HS-27A (cell line): ENCODE measurements around the gene PLGRKT.
"Not testable (repeated sequence)": the region's sequence is repeated elsewhere in the genome, so short reads cannot be mapped to it uniquely, and the experiment has no call there.

Experiments
- DNase-seq: peaks from one replicate; pipeline ENCODE4 v3.0.0-alpha.2; 2012; ENCODE audit warnings: low read depth, missing footprints

The PLGRKT gene, protein sequence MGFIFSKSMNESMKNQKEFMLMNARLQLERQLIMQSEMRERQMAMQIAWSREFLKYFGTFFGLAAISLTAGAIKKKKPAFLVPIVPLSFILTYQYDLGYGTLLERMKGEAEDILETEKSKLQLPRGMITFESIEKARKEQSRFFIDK

DNA sequence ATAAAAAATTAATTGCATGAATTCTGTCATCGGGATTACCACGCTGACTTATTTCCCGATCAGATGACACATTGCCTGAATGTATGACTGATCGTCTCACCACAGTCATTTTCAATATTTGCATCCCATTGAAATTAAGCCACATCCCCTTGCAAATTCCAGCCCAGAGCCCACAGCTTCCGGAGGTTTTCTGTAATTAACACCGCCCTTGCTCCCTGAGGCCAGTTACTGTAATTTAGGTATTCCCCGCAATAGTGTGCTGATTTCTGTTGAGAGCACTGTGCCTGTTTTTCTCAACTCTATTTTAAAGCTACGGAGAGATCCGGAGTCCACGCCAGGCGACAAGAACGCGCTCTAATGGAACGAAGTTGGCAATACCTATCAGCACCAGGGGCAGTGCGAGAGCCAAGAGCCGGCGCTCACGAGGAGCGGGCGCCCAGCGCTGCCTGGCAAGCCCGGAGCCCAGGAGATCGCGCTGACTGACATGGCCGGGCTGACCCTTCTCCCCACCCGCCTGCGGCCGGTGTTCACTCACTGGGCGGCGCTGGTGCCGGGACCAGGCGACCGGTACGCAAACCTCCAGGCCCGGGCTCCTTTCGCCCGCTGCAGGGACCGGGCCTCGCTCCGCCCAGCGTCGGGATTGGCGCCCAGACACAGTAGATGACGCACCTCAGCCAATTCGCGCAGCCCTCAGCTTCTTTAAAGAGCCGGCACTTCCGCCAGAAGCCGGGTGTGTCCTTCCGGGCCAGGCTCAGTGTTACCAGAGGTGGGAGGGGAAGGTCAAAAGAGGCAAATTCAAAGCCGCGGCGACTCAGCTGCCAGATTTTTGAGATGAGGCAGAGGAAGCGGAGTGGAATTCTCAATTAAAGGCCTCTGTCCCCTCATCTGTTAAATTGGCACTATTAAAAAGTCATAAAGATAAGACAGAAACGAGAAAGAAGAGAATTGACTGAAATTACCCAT is at the start of gene PLGRKT:
Gene PLGRKT, minus strand, starts transcription at position 672 of the 963 bp plus-strand sequence. CDS start 5,948 bp downstream, outside the sequence.
- peak; percentile 75 for DNase-seq

DNA sequence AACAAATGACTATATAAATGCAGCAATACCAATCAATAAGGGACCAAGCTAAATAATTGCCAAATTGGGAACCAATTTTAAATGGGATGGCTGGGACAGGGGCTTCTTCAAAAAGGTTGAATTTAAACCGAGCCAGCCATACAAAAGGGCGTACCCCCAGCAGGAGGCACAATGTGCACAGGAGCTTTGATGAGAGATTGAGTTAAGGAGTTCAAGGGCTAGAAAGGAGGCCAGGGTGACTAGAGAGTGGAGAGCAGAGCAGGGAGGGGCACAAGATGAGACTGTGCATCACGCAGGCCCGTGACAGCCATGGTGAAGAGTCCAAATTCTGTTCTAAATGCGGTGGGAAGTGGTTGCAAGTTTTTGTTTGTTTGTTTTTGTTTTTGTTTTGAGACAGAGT is 49.3 kb upstream of the PLGRKT start:
- DNase-seq, result no peak

DNA sequence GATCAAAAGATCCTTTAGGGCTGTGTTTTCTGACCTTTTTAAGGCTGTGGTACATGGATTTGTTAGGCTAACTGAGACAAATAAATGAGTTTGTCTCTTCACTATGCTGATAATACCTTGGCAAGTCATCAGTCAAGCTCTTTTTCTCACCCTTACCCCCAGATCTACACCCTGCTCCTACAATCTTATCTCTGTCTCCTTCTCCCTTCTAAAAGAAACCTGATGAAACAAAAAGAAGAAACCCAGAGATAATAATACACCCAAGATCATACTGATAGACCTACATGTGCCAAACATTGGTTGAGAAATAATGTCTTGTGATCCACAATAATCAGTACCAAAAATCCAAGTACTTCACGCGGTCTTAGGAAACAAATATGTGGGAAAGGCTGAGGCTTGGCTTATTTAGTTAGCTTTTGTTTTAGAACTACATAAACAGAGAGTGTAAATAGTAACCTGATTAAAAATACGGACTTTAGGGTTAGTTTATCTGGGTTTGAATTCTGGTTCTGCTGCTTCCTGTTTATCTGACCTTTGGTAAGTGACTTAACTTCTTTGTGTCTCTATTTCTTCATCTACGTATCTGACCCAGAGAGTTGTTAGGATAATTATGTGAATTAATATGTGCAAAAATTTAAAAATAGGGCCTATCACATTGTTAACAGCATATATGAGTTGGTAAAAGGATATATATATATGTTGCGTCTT is 47.8 kb upstream of the PLGRKT start:
- no peak for DNase-seq

DNA sequence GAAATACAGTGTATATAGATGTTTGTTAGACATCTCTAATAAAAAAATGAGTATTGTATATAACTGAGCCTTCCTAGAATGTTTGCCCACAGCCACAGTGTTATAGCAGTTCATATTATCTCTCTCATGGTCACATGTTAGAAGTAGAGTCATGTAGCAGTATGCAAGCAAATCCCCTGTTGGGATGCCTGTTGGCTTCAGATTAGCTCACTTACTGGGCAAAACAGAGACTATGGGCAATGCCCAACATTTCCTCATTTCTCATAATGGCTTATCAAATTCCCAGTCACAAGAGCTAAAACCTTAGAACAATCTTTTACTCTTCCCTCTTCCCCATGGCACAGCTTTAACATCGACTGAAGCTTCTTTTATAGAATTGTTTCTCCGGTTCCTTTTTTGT is 45.6 kb upstream of the PLGRKT start:
- DNase-seq, result no peak

DNA sequence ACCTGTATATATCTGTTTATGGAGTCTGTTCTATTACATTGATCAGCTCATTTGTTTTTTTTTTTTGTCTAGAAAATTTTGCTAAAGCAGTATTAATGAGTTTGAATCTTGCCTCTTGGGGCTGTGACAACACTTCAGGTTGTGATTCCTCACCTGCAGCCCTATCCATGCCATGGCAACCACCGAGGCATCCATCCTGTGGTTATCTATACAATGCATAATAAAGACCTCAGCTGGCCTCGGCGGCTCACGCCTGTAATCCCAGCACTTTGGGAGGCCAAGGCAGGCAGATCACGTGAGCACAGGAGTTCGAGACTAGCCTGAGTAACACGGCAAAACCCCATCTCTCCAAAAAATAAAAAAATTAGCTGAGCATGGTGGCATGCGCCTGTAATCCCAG is 44.5 kb upstream of the PLGRKT start:
- DNase-seq, result no peak

DNA sequence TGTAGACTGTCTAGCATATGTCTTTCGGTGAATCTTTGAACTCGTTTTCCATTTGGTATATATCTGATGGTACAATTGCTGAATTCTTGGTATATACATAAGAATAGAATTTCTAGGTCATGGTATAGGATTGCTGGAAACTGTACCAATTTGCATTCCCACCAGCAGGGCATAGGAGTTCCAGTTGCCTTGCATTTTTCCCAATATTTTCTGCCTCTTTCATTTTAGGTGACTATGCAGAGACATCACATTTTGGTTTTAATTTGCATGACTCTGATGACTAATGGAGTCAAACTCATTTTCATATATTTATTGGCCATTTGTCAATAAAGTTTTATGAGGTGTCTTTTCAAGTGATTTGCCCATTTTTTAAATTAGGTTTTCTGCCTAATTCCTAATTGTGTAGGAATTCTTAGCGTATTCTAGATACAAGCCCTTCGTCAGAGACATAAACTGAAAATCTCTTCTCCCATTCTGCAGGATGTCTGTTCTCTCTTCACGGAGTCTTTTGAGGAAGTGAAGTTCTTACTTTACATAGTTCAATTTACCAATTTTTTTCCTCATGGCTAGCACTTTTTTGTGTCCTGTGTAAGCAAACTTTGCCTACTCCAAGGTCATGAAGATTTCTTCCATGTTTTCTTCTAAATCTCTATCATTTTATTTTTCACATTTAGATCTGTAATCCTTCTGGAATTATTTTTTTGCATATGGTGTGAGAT is 43.8 kb upstream of the PLGRKT start:
- DNase-seq, result no peak

DNA sequence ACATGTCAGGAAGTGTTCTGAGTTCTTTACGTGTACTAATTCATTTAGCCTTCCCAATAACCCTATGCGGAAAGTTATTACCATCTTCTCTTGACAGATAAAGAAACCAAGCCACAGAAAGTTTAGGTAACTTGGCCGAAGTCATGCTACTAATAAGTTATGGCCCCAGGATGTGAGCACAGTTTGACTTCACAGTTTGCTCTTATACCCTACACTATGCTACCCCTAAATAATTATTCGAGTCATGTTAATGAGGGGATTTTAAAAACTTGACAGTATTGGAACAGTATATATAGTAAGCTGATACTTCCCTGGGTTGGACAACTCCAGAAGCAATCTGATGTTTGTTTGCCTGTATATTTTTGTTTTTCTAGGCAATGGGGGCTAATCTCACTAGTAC is 43.2 kb upstream of the PLGRKT start:
- no peak for DNase-seq

DNA sequence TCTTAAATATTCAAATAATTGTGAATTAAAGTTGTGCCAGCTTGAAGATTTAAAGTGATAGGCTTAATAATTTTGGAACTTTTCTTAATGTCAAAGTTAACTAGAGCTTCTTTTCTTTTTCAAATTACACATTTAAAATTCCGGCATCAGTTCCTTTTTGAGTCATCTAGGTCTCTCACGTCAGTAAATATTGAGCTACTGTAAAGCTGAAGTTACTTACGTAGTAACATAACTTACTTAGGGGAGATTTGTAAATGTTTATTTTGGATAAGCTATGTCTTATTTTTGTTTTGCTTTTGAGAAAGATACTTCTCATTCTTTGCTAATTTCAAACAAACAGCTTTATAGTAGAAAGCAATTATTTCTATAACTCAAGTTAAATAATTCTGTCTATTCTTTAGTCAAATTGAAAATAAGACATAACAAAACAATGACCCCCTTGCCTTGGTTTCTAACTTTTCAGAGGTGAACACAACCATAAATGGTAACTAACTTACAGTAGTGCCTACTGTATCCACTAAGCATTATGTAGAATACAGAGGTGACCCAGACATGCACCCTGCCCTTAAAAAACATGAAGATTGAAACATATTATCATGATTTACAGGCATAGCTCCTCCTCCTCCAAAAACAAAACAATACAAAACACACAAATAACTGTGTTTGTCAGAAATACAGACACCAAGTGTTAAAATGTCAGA is 42.4 kb upstream of the PLGRKT start:
- DNase-seq, result no peak

DNA sequence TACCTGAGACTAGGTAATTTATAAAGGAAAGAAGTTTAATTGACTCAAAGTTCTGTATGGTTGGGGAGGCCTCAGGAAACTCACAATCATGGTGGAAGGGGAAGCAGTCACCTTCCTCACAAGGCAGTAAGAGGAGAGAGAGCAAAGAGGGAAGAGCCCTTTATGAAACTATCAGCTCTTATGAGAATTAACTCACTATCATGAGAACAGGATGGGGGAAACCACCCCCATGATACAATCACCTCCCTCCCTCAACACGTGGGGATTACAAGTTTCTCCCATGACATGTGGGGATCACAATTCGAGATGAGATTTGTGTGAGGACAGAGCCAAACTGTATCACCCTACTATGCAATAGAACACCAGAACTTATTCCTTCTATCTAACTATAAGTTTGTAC is 40.5 kb upstream of the PLGRKT start:
- DNase-seq, result no peak

DNA sequence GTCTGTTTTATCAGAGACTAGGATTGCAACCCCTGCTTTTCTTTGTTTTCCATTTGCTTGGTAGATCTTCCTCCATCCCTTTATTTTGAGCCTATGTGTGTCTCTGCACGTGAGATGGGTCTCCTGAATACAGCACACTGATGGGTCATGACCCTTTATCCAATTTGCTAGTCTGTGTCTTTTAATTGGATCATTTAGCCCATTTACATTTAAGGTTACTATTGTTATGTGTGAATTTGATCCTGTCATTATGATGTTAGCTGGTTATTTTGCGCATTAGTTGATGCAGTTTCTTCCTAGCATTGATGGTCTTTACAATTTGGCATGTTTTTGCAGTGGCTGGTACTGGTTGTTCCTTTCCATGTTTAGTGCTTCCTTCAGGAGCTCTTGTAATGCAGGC is 37.9 kb upstream of the PLGRKT start:
- not testable (repeated sequence) for DNase-seq

DNA sequence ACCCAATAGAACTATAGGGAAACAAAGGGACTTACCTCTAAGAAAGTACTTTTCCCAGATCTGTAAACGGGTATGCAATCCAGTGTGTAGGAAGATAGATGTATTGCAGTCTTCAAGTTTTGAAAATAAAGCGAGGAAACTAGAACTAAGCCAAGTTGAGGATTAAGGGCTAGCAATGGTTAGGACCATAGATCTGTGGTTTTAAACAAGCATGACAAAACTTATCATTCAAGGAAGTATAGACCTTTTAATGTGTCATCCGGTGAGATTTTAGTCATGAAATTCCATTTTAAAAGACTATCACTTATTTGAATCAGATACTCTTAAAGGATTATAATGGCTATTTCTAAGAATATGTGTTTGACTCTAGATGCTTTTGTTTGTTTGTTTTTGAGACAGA is 33.1 kb upstream of the PLGRKT start:
- DNase-seq, result no peak

DNA sequence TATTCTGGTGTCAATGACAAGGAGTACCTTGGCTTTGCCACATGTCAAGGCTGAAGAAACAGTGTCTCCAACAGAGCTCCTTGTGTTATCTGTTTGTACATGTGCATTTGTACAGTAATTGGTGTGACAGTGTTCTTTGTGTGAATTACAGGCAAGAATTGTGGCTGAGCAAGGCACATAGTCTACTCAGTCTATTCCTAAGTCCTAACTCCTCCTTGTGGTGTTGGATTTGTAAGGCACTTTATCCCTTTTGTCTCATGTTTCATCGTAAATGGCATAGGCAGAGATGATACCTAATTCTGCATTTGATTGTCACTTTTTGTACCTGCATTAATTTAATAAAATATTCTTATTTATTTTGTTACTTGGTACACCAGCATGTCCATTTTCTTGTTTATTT is 32.4 kb upstream of the PLGRKT start:
- no peak for DNase-seq

DNA sequence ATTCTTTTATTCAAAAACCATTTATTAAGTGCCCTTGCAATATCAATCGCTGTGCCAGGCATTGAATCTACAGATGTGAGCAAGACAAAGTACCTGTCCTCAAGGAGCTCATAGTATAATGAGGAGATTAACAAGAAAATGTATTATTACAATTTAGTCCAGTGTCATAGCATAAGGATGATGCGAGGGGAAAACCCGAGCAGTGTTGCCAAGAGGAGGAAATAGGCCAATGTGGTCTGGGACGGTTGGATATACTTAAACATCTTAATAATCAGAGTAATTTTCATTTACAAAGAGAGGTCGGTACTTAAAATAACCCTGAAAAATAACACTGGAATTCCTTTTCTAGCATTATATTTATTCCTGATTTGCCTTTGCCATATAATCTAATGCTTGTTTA is 31.1 kb upstream of the PLGRKT start:
- no peak for DNase-seq

DNA sequence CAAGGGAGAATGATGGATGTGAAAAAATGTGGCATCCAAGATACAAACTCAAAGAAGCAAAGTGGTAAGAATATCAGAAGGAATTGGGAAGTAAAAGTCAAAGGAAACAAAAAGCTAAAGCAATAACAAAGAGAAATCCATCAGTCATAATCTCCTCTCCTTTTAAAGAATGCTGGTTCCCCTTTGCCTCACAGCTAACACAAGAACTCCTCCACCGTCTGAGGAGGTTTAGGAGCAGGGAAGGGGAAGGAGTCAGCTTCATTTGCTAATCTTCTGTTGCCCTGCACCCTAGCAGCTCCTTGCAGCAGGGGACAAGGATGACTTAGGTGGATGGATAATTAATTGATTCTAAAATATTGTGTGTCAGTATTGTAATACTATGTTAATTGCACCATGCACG is 29.0 kb upstream of the PLGRKT start:
- no peak for DNase-seq

DNA sequence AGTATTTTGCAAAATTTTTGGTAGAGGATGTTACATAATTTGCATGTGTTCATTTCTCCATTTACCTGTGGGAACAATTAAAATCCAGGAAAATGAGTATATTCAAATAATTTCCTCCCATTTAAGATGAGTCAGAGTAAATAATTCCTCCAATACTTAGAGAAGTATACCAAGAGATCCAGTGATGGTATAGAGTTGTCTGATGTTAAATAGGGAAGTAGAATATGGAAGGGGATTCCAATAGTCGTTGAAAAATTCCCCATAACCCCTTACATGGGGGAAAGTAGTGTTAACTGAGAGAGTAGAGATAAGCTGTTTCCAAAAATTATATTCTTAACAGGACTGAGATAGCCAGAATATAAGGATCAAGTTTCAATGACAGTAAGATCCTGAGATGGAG is 28.3 kb upstream of the PLGRKT start:
- DNase-seq, result no peak

DNA sequence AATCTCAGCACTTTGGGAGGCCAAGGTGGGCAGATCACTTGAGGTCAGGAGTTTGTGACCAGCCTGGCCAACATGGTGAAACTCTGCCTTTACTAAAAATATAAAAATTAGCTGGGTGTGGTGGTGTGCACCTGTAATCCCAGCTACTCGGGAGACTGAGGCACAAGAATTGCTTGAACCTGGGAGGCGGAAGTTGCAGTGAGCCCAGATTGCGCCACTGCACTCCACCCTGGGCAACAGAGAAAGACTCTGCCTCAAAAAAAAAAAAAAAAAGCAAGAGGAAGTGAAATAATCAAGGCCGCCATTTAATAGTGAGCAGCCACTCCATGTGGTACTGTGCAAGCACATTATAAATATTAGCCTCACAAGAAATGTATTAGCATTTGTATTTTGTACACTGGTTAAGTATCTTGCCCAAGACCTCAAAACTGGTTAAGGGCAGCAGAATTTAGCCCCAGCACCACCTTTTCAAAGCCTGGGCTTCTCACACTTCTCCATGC is 27.2 kb upstream of the PLGRKT start:
- not testable (repeated sequence) for DNase-seq

DNA sequence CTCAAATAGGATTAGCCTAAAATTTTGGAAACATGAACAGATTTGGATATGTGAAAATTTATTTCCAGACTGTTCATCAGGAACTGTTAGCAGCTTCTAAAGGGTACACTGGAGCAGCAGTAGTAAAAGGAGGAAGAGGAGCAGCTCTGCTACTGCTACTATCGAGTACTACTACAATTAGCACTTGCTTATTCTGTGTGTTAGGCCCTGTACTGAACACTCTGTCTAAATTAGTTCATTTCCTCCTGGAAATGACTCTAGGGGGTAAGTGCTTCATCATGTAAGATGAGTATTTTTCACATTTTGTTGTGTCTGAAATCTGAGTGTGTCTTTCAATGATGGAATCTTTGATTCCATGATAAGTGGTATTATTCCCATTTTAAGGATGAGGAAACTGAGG is 22.4 kb upstream of the PLGRKT start:
- no peak for DNase-seq

DNA sequence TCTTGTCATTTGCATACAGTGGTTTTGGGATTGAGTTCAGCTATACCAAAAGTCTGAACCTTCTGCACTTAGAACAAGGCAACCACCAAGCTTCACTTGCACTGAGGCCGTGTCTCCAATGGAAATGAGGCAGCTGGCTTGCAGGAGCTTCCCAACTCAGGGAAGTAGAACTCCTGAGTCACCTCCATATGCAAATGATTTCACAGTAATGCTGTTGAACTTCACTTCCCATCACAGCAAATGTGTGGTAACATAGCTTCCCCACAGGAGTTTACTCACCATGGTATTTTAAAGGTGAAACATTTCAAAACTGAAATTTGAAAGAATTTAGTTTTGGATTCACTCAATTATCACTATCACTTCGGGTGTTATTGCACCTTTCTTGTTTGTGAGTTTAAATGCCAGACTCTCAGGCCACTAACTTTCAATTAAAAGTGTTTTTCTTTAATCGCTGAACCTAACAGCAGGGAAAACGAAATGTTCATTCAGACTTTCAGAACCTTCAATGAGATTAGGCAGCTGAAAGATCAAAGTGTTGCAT is 21.6 kb upstream of the PLGRKT start:
- DNase-seq, result no peak

DNA sequence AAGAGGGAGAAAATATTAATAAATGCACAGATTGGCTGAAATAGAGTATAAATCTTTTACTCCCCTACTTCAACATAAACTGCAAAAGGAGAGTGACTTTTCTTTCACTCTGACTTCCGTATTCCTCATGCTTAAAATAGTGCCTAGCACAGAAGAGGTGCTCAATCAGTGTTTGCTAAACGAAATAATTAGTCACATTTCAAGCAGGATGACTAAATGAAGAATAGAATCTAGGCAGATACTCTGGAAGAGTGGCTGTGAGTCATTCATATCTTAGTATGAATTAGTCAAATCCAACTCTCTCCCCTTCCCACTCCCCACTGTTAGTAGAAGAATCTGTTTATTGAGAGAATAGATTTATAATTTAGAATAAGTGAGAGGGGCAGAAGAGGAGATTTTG is 17.5 kb upstream of the PLGRKT start:
- no peak for DNase-seq

DNA sequence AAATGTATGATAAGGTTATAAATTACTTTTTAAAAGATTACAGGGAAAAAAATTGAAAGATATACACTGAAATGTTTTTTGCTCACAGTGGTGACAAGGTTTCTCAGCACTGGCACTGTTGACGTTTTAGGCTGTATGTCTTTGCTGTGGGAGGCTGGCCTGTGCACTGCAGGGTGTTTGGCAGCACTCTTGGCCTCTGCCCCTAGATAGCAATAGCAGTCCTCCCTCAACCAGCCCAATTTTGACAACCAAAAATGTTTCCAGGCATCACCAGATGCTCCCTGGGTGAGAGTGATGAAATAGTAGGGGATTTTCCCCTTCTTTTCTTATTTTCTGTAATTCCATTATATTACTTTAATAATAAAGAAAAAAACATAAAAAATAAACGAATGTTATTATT is 15.9 kb upstream of the PLGRKT start:
- no peak for DNase-seq

DNA sequence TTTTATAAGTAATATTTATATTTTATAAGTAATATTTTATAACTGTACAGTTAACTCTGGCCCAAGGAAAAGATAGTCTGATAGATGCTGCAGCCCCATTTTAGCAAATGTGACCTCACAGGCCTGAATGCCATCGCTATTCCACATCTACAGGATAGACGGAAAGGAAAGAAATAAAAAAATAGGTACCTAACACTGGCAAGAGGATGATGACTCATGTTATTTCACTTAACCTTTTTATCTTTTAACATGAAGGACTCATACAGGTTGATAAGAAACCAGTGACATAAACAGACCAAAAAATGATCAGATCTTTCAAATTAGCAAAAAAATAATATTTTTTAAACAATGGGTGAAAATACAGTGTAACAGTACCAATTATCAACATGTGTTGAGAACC is 15.3 kb upstream of the PLGRKT start:
- no peak for DNase-seq
